NCI-H187 (cell line): Measurements from ENCODE around the gene NPAS2.

Source experiments
- DNase-seq, 2 experiments: peaks; one replicate each; lab custom pipeline; 2025; lab: John Stamatoyannopoulos, UW

Gene NPAS2

GRCh38 chr2:100940240-100940639 lies 120.3 kb downstream of the NPAS2 start:
- DNase-seq = no peak

DNA sequence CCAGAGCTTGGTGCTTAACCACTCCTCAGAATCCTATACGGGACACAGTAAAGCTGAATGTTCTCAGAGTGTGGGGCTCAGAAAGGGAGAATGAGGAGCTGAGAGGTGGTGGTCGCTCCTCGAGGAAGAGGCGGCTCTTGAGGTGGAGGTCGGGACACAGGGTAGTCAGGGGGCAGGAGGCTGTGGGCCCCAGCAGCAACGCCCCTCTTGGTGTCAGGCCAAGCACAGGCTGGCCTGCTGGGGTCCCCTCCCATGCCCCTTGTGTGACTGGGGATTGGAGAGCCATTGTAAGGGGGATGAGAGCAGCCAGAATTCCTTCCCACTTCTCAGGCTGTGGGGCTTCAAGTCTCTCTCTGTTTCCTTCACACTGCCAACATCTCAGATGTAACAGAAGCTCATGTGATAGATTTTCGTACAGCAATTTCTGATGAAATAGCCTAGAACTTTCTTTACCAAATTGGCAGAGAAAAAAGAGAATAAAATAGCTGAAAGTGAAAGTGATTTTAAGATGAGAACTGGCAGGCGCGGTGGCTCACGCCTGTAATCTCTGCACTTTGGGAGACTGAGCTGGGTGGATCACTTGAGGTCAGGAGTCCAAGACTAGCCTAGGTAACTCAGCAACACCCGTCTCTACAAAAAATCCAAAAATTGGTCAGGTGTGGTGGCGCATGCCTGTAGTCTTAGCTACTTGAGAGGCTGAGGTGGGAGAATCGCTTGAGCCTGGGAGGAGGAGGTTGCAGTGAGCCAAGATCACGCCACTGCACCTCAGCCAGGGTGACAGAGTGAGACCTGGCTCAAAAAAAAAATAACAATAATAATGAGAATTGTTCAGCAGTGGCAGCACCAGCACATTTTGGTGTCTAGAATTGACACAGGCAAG lies 121.1 kb downstream of the NPAS2 start:
- DNase-seq = no peak

GRCh38 chr2:100941646-100942240 lies 121.8 kb downstream of the NPAS2 start:
- no peak for DNase-seq

DNA sequence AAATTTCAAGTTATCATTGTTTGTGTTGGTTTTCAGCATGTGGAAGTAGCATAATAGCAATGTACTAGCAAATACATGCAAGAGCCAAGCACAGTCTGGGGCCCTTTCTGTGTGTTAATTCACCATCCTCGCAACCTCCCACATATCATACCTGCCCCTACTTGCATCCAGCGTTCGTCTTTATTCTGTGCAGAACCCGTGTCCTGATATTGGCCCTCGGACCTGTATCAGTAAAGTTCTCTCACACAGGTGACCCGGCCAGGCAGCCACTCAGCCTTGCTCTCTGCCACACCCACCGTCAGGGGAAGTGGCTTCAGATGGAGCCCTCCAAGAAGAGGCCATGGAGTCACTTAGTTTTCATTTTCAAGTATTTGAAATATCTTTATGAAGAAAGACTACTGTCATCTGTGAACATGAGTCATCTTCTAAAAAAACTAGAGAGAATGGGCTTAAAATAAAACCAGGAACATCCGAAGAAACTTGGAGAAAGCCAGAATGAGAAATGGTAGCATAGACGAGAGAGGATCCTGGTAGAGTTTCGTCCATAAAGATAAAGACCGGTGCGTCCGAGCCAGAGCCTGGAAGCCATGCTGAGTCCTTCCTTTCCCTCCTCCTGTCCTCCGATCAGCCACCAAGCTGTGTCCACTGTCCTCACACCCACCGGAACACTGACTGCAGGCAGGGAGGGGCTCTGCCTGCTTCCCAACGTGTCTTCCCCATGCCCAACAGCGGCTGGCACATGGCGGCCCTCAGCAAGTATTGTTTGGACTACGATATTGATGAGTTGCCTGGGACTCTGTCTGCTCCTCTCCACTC lies 124.9 kb downstream of the NPAS2 start:
- no peak for DNase-seq

GRCh38 chr2:100945433-100945740 lies 125.4 kb downstream of the NPAS2 start:
- DNase-seq = no peak

DNA sequence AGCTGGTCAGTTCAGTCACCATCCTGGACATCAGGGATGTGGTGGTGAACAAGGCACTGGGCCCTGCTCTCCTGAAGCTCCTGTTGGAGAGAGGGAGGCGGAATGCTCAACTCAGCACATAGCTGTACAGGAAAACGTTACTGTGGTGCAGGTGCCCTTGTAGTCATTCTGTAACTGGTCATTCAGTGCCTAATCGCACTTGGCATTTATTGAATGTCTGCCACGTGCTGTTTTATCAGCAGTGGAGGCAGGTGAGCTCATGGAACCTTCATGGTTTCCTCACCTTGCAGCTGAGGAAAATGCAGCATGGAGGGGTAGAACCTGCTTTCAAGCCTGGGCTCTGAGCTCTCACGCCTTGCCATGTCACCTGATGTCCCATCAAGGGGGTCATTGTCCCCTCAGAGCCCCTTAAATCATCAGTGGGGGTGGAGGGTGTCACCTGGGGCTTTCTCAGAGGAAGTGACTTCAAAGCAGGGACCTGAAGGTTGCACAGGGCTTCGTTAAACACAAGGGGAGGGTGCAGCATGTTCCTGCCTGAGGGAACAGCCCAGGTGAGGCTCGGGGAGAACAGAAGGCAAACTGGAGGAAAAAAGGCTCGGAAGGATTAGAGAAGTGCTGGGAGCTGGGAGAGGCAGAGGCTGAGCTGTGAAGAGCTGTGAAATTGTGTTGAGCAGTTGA lies 126.1 kb downstream of the NPAS2 start:
- no peak for DNase-seq

GRCh38 chr2:100948942-100949811 lies 129.2 kb downstream of the NPAS2 start:
- DNase-seq = no peak

GRCh38 chr2:100952512-100952911 lies 132.6 kb downstream of the NPAS2 start:
- no peak for DNase-seq

DNA sequence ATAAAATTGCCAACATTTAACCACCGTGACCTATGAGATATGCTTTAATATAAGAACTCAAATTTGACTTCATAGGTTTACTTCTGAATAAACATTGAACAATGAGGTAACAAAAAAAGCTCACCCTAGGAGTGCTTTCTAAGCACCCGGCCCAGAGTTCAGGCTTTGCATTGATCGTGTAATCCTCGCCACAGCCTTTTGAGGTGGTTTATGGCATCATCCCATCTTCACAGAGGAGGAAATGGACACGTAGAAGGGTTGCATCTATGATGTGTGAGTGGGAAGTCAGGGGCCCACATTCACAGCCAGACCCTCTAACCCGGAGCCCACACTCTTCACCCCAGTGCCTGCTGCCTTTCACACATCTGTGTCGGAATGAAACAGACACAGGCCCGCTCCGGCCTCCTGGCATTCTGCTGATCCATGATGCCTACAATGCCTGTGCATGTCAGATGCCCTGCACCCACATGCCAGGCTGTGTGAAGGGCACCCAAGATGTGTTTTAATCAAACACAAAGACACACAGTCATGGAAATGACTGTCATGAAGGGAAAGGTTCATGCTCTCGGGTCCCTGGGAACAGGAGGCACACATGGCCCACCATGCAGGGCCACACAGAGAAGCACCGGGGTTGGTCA lies 133.6 kb downstream of the NPAS2 start:
- DNase-seq = no peak

DNA sequence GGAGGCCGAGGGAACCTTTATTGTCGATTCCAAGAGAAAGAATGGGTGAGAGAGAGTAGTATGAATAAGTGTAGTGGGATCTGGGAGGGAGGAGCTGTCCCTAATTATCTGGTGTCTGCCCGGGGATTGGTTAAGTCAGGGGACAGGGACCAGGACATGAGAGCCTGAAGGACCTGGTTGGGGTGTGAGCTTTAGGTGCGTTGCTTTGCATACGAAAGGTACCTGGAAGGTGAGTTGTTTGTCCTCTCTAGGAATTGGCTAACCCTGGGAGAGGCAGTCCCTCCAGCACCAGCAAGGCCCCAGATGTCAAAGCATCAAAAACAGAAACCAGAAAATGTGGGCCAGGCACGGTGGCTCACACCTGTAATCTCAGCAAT lies 134.1 kb downstream of the NPAS2 start:
- DNase-seq = no peak

DNA sequence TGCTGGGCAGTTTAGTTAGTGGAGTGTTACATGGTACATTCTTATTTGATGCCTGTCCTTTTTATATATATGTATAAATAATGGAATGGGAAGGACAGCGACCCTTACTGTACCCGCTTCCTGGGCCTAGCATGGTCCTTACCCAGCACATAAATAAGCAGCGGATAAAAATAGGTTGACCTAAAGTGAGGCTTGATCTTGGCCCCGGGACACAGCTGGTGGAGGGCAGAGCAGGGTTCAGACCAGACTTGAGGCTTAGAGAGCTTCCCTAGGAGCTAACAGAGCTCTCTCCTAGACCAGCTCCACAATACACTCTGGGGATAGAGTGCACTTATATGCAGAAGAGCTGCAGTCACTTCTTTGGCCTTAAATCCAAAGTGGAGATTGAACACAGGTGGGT lies 135.3 kb downstream of the NPAS2 start:
- DNase-seq = no peak

DNA sequence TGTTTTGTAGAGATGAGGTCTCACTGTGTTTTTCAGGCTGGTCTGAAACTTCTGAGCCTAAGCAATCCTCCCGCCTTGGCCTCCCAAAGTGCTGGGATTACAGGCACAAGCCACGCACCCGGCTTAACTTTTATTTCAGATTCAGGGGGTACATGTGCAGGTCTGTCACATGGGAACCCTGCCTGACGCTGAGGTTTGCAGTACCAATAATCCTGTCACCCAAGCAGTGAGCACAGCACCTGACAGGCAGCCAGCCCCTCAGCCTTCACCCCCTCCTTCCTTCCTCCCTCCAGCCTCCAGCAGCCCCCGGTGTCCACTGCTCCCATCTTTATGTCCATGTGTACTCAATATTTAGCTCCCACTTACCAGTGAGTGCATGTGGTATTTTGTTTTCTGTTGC lies 136.1 kb downstream of the NPAS2 start:
- DNase-seq = no peak

DNA sequence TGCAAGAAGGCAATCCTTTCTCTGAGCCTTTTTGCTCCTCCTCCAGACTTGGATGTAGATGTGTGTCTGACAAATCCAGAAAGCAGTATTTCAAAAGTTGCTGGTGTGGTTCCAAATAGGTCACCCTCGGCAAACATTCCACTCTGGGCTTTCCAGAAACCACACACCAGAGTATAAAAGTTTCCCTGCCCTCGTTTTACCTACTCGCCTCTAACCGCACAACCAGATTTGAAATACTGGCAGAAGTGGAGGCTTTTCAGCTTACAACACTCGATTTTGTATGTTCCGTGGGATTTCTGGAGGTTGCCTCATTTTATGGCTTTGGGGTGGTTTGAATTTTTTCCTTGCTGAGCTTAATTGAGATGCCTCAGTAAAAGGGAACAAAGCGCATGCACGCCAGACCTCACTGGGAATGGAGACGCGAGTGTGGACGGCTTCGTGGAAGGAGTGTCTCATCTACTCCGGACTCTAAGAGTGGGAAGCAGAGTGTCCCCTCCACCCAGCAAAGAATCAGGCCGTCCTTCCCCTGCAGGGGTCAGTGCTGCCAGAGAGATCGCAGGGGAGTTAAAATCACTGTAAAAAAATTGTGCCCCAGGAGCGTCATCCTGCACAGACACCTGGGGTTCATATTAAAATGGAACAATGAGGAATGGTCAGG lies 138.2 kb downstream of the NPAS2 start:
- DNase-seq = no peak

GRCh38 chr2:100959225-100959880 lies 139.4 kb downstream of the NPAS2 start:
- DNase-seq = no peak

DNA sequence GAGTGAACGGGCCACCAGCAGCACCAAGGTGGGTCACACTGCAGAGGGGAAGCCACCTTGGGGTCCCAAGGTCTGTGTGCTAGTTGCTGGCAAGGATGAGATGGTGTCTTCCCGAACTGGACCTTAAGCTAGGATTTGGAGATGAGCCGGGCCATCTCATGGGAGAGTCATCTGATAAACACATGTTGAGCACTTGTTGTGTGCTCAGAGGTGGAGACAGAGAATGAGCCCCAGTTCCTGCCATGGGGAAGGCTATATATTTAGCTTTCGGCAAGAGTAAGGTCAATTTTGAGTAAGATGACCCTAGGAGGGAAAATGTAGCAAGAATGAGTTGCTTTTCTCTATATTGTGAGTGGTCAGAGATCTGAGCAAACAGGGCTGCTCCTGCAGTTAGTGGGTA lies 140.7 kb downstream of the NPAS2 start:
- no peak for DNase-seq

GRCh38 chr2:100962366-100963025 lies 142.6 kb downstream of the NPAS2 start:
- no peak for DNase-seq

DNA sequence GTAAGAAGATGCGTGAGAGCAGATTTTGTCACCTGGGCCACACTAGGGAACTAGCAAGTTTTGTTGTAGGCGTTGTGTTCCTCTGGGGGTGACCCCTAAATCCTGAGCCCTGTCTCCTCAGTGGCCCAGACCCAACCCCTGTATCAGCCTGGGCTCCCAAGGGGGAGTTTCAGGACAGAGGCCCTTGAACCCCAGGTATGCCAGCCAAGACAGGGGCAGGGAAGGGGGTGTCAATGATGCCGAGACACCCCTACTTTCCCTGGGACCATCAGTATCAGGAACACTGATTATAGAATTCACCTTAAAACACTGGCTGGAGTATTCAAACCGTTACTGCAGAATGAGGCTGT lies 143.1 kb downstream of the NPAS2 start:
- no peak for DNase-seq

DNA sequence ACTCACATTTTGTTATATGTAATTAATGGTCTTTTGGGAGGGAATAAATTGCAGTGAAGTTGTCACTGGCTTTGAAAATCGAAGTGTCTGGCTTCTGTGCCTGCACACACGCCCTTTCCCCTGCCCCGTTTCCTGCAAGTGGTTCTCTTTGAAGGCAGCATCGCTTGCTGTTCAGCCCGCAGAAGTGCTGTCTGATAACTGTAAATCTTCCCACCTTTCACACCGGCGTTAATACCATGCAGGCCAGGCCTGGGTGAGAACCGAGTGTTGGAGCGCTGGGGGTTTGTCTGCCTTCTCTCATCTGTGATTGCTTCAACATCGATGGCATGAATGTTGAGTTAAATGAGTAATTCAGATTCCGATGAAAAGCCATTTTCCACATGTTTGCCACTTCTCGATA lies 144.3 kb downstream of the NPAS2 start:
- no peak for DNase-seq

DNA sequence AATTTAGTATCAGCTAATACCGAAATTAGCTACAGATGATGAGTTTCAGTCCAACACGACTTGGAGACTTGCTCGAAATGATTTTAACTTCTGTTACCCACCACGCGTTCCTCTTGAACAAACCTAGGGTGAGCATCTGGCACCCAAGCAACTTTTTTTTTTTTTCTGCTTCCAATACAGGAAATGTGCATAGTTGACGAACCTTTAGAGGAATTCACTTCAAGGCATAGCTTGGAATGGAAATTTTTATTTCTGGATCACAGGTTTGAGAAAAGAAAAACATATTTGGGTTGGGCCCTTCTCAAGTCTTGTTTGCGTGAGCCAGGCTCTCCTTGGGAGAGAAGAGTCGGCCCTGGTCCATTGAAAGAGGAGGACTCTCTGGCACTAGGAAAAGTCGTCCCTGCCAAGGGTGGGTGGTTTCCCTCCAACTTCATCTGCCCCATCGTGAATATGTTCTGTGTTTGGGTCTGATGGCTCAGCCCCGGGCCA lies 144.8 kb downstream of the NPAS2 start:
- no peak for DNase-seq
